ENCODE results near the gene TIRAP. TPM values are rescaled to one million over a fixed set of nuclear protein-coding genes. Genes with fewer than 3 reads are reported as not detected.
"Not testable (repeated sequence)": the region's sequence is repeated elsewhere in the genome, so short reads cannot be mapped to it uniquely, and the experiment has no call there.

Gene TIRAP
- total RNA-seq, 6 experiments from 2014 or later: 8.0 to 12.1 (median 9.7) TPM

GRCh38 chr11:126254819-126255218, 28.1 kb upstream of the TIRAP start:
- DNase-seq (no peak), ATAC-seq (no peak)
- no peaks in the 10 kb centered on the region for H3K27me3 ChIP-seq
- no peak overlapping the region for H3K4me3 ChIP-seq
- H3K9me3 ChIP-seq: no peaks in the 10 kb centered on the region
- H3K27ac ChIP-seq: no peak overlapping the region
- WGBS (ENCODE audit: insufficient coverage, low coverage, low lambda C conversion rate, missing lambda C conversion rate): 81% methylated on average over 1 of the region's 1 CpG
- no peaks in the 10 kb centered on the region for H3K4me1 ChIP-seq
- intact Hi-C loops (cut with DNase I): no loop called here
- H3K36me3 ChIP-seq: peaks cover 0 to 3% (median 0%) of the 10 kb centered on the region in 4 donors
- TF ChIP-seq CTCF (IDR thresholded peaks at IDR 0.05): no peak
- no peak for TF ChIP-seq POLR2A (IDR thresholded peaks at IDR 0.05)

DNA sequence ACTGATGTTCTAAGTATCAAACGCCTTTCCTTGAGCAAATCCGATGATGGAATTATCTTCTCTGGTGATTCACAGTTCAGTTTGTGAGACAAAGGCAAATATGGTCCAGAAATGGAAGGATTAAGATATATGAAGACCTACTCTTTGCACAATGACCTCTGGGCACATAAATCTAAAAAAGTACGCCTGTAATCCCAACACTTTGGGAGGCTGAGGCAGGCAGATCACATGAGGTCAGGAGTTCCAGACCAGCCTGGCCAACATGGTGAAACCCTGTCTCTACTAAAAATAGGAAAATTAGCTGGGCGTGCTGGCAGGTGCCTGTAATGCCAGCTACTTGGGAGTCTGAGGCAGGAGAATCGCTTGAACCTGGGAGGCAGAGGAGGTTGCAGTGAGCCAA, 27.4 kb upstream of the TIRAP start:
- H3K36me3 ChIP-seq; DNase-seq; H3K27me3 ChIP-seq; ATAC-seq; H3K4me3 ChIP-seq; intact Hi-C loops (cut with DNase I); H3K9me3 ChIP-seq; H3K4me1 ChIP-seq; H3K27ac ChIP-seq: not testable (repeated sequence)
- WGBS (ENCODE audit: insufficient coverage, low coverage, low lambda C conversion rate, missing lambda C conversion rate): 83% methylated on average over 3 of the region's 5 CpGs

- intact Hi-C loops (cut with DNase I): no loop called here
- no peak for ATAC-seq
- Histone ChIP-seq H3K27me3 (no peaks in the 10 kb centered on the region), H3K9me3 (no peaks in the 10 kb centered on the region), H3K4me3 (no peak overlapping the region), H3K4me1 (no peaks in the 10 kb centered on the region), H3K27ac (no peak overlapping the region), H3K36me3 (peaks cover 0 to 4% (median 0%) of the 10 kb centered on the region in 4 donors)
- no peak for DNase-seq
- 100% methylated on average over 2 of the region's 4 CpGs for WGBS (ENCODE audit: insufficient coverage, low coverage, low lambda C conversion rate, missing lambda C conversion rate)
- no peak for TF ChIP-seq POLR2A (IDR thresholded peaks at IDR 0.05)
- TF ChIP-seq CTCF (IDR thresholded peaks at IDR 0.05): no peak
Measured at GRCh38 chr11:126256216-126256615, 26.7 kb upstream of the TIRAP start.

DNA sequence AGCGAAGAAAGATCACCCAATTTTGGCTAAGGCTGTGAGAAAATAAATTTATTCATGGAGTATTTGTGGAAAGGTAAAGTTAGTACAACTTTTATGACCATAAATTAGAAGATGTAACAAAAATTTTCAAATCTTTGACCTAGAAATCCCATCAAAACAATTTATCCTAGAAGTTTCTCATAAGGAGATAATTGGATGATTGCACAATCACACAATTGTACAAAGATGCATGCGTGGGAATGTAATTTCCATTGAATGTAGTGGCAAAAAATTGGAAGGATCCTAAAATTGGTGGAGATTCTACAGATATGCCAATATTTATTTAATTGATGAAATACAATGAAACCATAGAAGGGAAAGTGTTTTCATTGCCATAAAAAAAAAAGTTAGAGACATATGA, 25.7 kb upstream of the TIRAP start:
- Histone ChIP-seq H3K4me1 (no peaks in the 10 kb centered on the region), H3K9me3 (no peaks in the 10 kb centered on the region), H3K4me3 (no peak overlapping the region), H3K27me3 (no peaks in the 10 kb centered on the region), H3K36me3 (peaks cover 0 to 12% (median under 1%) of the 10 kb centered on the region in 4 donors), H3K27ac (no peak overlapping the region)
- no peak for DNase-seq
- TF ChIP-seq CTCF (IDR thresholded peaks at IDR 0.05) (no peak), POLR2A (IDR thresholded peaks at IDR 0.05) (no peak)
- 71% methylated on average over 2 of the region's 2 CpGs for WGBS (ENCODE audit: insufficient coverage, low coverage, low lambda C conversion rate, missing lambda C conversion rate)
- ATAC-seq: no peak
- intact Hi-C loops (cut with DNase I): no loop called here

- Histone ChIP-seq H3K9me3 (no peaks in the 10 kb centered on the region), H3K27ac (no peak overlapping the region), H3K4me1 (no peaks in the 10 kb centered on the region), H3K36me3 (peaks cover 0 to 19% (median 6%) of the 10 kb centered on the region in 4 donors), H3K4me3 (no peak overlapping the region), H3K27me3 (no peaks in the 10 kb centered on the region)
- ATAC-seq (no peak), DNase-seq (no peak)
- 94% methylated on average over 2 of the region's 2 CpGs for WGBS (ENCODE audit: insufficient coverage, low coverage, low lambda C conversion rate, missing lambda C conversion rate)
- TF ChIP-seq POLR2A (IDR thresholded peaks at IDR 0.05) (no peak), CTCF (IDR thresholded peaks at IDR 0.05) (no peak)
- intact Hi-C loops (cut with DNase I): no loop called here
Measured at GRCh38 chr11:126257764-126258163, 25.1 kb upstream of the TIRAP start.

Data from right lobe of liver (tissue), 6 donors.